ENCODE data around the gene GADD45GIP1.
A peak's percentile ranks its signal among the peaks of the same experiment; 100 is the strongest.

GADD45GIP1 gene

GRCh38 chr19:12987190-12987589 is 30.2 kb upstream of the GADD45GIP1 start:
- no peak overlapping the region for H3K27ac ChIP-seq
- TF ChIP-seq ZFX (IDR thresholded peaks at IDR 0.05), result no peak
- TF ChIP-seq, protein P1, sequence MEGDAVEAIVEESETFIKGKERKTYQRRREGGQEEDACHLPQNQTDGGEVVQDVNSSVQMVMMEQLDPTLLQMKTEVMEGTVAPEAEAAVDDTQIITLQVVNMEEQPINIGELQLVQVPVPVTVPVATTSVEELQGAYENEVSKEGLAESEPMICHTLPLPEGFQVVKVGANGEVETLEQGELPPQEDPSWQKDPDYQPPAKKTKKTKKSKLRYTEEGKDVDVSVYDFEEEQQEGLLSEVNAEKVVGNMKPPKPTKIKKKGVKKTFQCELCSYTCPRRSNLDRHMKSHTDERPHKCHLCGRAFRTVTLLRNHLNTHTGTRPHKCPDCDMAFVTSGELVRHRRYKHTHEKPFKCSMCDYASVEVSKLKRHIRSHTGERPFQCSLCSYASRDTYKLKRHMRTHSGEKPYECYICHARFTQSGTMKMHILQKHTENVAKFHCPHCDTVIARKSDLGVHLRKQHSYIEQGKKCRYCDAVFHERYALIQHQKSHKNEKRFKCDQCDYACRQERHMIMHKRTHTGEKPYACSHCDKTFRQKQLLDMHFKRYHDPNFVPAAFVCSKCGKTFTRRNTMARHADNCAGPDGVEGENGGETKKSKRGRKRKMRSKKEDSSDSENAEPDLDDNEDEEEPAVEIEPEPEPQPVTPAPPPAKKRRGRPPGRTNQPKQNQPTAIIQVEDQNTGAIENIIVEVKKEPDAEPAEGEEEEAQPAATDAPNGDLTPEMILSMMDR (conservative IDR thresholded peaks at IDR 0.05), result no peak

DNA sequence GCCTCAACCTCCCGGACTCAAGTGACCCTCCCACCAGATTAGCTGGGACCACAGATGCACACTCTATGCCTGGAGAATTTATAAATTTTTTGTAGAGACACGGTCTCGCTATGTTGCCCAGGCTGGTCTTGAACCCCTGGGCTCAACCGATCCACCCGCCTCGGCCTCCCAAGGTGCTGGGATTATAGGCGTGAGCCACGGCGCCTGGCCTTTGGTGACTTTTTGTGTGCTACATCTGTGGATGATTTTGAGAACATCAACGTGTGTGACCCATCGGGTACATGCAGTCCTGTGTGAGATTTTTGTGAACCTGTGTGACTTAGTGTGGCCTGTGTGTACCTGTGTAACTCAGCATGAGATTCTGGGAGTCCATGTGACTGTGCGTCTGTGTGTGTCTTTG is 29.7 kb upstream of the GADD45GIP1 start:
- no peak overlapping the region for H3K27ac ChIP-seq
- TF ChIP-seq, protein P1 (conservative IDR thresholded peaks at IDR 0.05), result no peak
- TF ChIP-seq ZFX (IDR thresholded peaks at IDR 0.05), result no peak

DNA sequence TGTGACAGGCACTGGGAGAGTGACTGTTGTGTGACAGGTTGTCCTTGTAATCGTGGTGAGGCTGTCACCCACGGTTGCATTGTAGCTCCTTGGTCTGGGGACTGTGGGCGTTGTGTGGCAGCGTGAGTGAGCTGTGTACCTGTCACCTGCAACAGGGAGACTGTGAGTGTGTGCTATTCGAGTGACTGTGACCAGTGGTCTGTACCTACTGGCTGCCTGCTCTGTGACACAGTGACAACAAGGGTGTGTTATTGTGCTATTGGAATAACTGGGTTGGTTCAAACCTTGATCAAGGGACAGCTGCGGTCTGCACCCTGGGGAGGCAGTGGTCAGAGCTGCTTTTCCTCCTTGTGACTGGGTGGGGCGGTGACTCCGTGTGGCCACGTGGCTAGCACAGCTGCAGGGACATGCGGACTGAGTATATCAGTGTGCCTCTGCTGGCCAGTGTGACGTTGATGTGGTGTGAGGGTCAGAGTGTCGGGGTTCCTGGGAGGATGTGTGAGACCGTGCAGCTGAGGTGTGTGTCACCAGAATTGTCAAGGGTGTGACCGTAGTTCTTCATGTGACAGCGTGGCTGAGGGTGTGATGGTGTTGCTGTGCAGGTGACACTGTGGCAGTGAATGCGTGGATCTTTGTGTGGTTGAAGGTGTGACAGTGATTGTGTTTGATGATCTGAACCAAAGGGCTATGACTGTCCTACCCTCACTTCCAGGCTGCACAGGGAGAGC is 28.2 kb upstream of the GADD45GIP1 start:
- H3K27ac ChIP-seq, result no peak overlapping the region; the same call in 1 of the 2 replicates
- TF ChIP-seq, protein P1 (conservative IDR thresholded peaks at IDR 0.05), result no peak
- TF ChIP-seq ZFX (IDR thresholded peaks at IDR 0.05), result no peak

- TF ChIP-seq, protein P1 (conservative IDR thresholded peaks at IDR 0.05), result no peak
- TF ChIP-seq ZFX (IDR thresholded peaks at IDR 0.05), result no peak
Observed at GRCh38 chr19:12984683-12985048, 27.6 kb upstream of the GADD45GIP1 start.

DNA sequence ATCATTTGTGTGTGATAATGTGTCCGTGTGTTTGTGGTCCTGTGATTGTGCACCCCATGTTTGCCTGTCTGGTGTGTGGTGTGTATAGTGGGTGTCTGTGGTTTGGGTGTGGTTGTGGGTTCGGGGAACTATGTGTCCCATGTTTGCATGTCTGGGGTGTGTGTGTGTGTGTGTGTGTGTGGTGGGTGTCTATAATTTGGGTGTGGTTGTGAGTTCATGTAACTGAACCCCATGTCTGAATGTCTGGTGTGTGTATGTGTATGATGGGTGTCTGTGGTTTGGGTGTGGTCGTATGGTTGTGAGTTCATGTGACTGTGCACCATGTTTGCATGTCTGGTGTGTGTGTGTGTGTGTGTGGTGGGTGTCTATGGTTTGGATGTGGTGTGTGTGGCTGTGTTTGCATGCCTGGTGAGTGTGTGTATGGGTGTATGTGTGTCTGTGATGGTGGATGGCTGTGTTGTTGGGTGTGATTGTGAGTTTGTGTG is 27.2 kb upstream of the GADD45GIP1 start:
- peak overlapping the region; percentile 36; the same call in 1 of the 2 replicates for H3K27ac ChIP-seq

More at GRCh38 chr19:12984683-12985048, 27.6 kb upstream of the GADD45GIP1 start:
- H3K27ac ChIP-seq, result no peak overlapping the region; the same call in 1 of the 2 replicates

DNA sequence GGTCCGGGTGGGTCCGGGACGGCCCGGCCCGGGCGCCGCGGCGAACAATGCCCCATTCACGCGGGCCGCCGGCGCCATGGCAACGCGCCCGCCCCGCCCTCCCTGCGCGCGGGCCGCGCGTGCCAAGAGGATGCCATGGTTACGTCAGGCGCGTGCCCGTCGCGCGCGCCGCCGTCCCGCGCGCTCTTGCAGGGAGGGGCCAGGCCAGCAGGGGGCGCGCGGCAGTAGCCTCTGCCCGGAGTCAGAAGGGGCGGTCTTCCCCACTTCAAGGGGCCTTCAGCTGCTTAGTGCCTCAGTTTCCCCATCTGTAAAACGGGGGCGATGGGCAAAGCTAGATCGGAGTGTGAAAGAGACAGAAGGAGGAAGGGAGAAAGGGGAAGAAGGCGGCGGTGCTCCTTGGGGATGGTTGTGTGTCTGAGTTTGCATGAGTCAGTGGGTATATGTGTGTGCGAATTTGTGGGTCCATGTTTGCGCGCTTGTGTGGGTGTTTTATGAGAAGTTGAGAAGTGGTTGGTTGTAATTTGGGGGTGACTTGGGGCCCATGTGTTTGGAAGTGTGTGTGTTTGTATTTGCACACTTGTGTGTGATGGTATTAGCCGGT is 26.6 kb upstream of the GADD45GIP1 start:
- TF ChIP-seq, protein P1 (conservative IDR thresholded peaks at IDR 0.05), result peak; percentile 99
- no peak for TF ChIP-seq ZFX (IDR thresholded peaks at IDR 0.05)
- H3K27ac ChIP-seq, result peak overlapping the region; percentile 36

More for the DNA sequence above, 27.2 kb upstream of the GADD45GIP1 start:
- TF ChIP-seq, protein P1 (conservative IDR thresholded peaks at IDR 0.05), result no peak
- no peak for TF ChIP-seq ZFX (IDR thresholded peaks at IDR 0.05)

DNA sequence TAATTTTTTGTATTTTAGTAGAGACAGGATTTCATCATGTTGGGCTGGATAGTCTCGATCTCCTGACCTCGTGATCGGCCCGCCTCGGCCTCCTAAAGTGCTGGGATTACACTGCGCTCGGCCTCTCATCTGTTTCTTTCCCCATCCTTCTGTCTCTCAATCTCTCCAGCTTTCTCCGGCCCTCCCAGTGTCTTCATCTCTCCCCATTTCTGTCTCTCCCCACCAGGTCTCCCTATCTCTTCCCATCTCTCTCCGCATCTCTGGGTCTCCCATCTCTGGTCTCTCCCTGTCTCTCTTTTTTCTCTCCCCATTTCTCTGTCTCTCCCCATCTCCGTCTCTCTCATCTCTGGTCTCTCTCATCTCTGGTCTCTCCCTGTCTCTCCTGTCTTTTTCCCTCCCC is 26.1 kb upstream of the GADD45GIP1 start:
- H3K27ac ChIP-seq, result peak overlapping the region; percentile 36
- TF ChIP-seq ZFX (IDR thresholded peaks at IDR 0.05), result no peak
- TF ChIP-seq, protein P1 (conservative IDR thresholded peaks at IDR 0.05), result no peak
